GM18907 (cell line): Measurements from ENCODE around the gene SAXO2.
"Not testable (repeated sequence)": the region's sequence is repeated elsewhere in the genome, so short reads cannot be mapped to it uniquely, and the experiment has no call there.

Source experiments
- ATAC-seq: cut with Tn5 transposase; IDR thresholded peaks from one replicate; pipeline ENCODE4 v1.9.1; 2021; ENCODE audit warnings: mild to moderate bottlenecking, moderate library complexity; ENCODE audit not compliant: unreplicated experiment

SAXO2 gene

GRCh38 chr15:82262422-82263026, at the start of gene SAXO2, which contains the start of gene EFL1:
Gene SAXO2 (plus strand): TSS chr15:82262818. CDS start chr15:82262880, 62 bp downstream.
Gene EFL1 (minus strand): TSS chr15:82262734. CDS start chr15:82261778, 956 bp downstream.
- peak; percentile 97 for ATAC-seq

GRCh38 chr15:82216092-82216491, 46.5 kb upstream of the SAXO2 start:
- not testable (repeated sequence) for ATAC-seq

GRCh38 chr15:82221535-82221934, 41.1 kb upstream of the SAXO2 start:
- ATAC-seq: not testable (repeated sequence)

- no peak for ATAC-seq
These were observed 33.9 kb upstream of the SAXO2 start for GRCh38 chr15:82228750-82229149.

- no peak for ATAC-seq
These were observed 31.4 kb upstream of the SAXO2 start for GRCh38 chr15:82231233-82231632.

- no peak for ATAC-seq
These were observed 30.8 kb upstream of the SAXO2 start for GRCh38 chr15:82231842-82232241.

- ATAC-seq: not testable (repeated sequence)
These were observed 24.6 kb upstream of the SAXO2 start for GRCh38 chr15:82237944-82238534.

GRCh38 chr15:82239685-82240391, 22.8 kb upstream of the SAXO2 start:
- no peak for ATAC-seq

- ATAC-seq: not testable (repeated sequence)
These were observed 20.6 kb upstream of the SAXO2 start for GRCh38 chr15:82241836-82242499.

GRCh38 chr15:82243644-82244043, 19.0 kb upstream of the SAXO2 start:
- not testable (repeated sequence) for ATAC-seq

- not testable (repeated sequence) for ATAC-seq
These were observed 16.7 kb upstream of the SAXO2 start for GRCh38 chr15:82245956-82246355.

- ATAC-seq: not testable (repeated sequence)
These were observed 14.4 kb upstream of the SAXO2 start for GRCh38 chr15:82248261-82248660.

GRCh38 chr15:82261566-82262421, 824 bp upstream of the SAXO2 start:
- ATAC-seq: peak; percentile 37

GRCh38 chr15:82263350-82263749, 732 bp downstream of the SAXO2 start:
- ATAC-seq: no peak

- ATAC-seq: not testable (repeated sequence)
These were observed 4.5 kb downstream of the SAXO2 start for GRCh38 chr15:82267137-82267536.

- not testable (repeated sequence) for ATAC-seq
These were observed 5.8 kb downstream of the SAXO2 start for GRCh38 chr15:82268454-82268853.

- no peak for ATAC-seq
These were observed 9.5 kb downstream of the SAXO2 start for GRCh38 chr15:82272154-82272553.

- ATAC-seq: no peak
These were observed 12.8 kb downstream of the SAXO2 start for GRCh38 chr15:82275410-82275809.

- ATAC-seq: not testable (repeated sequence)
These were observed 18.7 kb downstream of the SAXO2 start for GRCh38 chr15:82281276-82281675.

- not testable (repeated sequence) for ATAC-seq
These were observed 19.8 kb downstream of the SAXO2 start for GRCh38 chr15:82282386-82282785.
